T-helper 1 cell treated with Interleukin-12 subunit alpha and Interleukin-12 subunit beta and Interleukin-4 antibody, amounts not matched to agents 30 ng/mL and 1 ng/mL, for 36 hours (primary cell): Measurements from ENCODE around the gene CCDC30. TPM values are rescaled to one million over a fixed set of nuclear protein-coding genes. Genes with fewer than 3 reads are reported as not detected.

Experiments used
- intact Hi-C: fragments of 100-400 bp; cut with micrococcal nuclease; formaldehyde crosslinking; loops from one replicate; pipeline ENCODE4 v1.15.1; 2024
- total RNA-seq: library from RNA; stranded (reverse); gene quantifications from 2 replicates; pipeline ENCODE4 v1.2.3, GENCODE V29; 2022

CCDC30 gene
- total RNA-seq, 1 donor from 2014 or later = 1.8 TPM

DNA sequence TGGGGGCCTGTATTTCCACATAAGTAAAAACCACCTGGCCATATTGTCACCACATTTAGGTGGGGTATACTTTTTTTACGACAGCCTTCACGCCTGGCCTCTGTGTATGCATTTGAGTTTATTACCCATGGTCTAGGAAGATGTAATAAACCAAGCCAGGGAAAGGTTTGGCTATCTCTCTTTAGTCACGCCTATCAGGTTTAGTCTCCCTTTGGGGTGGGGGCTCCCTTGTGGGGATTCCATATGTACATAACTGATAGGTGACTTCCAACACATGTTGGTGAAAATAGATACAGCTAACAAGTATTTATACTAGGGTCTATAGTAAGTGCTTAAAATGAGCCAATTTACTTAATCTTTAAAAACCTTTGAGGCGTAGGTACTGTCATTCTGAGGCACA lies 223.3 kb downstream of the CCDC30 start:
- intact Hi-C loops = loop anchor here (10.0 kb wide), 1 partner anchor 652 kb away; no protein-coding TSS in a partner anchor

DNA sequence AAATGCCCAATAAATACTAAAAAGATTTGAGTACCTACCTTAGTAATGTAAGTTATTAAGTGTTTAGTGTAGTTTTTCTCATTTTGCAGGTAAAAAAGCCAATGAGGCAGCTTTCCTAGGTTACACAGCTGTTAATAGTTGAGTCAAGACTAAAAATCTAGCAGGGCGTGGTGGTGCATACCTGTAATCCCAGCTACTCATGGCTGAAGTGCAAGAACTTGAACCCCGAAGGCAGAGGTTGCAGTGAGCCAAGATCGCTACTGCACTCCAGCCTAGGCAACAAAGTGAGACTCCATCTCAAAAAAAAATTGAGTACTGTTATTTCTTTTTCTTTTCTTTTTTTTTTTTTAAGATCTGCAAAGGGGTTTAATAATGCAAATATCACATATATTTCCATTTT lies 226.8 kb downstream of the CCDC30 start:
- intact Hi-C loops = loop anchor here (1.0 to 10.0 kb wide), 2 partner anchors 112 to 655 kb away; no protein-coding TSS in a partner anchor

- intact Hi-C loops = loop anchor here (1.0 kb wide), 2 partner anchors 7 to 112 kb away; no protein-coding TSS in a partner anchor
These were observed 227.5 kb downstream of the CCDC30 start for GRCh38 chr1:42690477-42691156.

- intact Hi-C loops = loop anchor here (1.0 kb wide), 1 partner anchor 8 kb away; no protein-coding TSS in a partner anchor
These were observed 228.0 kb downstream of the CCDC30 start for GRCh38 chr1:42691157-42691498.

GRCh38 chr1:42692461-42692860 lies 229.4 kb downstream of the CCDC30 start:
- intact Hi-C loops = no loop called here

GRCh38 chr1:42692911-42693310 lies 229.8 kb downstream of the CCDC30 start:
- intact Hi-C loops = no loop called here

GRCh38 chr1:42698081-42698813 lies 235.2 kb downstream of the CCDC30 start:
- intact Hi-C loops = no loop called here

DNA sequence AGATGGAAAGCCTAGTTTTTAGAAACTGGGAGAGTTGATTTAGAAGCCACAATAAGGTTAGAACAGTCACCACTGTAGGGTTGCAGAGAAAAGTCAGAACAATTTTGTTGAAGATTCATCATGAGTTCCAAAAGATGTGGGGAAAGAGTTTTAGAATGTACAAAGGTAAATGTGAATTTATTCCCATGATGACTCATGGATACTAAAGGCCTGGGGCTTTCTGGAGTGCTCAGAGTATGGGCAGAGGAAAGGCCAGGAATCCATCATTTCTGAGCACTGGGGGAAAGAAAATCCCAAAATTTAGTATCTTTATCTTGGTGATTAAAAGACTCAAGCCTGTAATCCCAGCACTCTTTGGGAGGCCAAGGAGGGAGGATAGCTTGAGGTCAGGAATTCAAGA lies 236.9 kb downstream of the CCDC30 start:
- intact Hi-C loops = no loop called here

GRCh38 chr1:42703888-42704464 lies 240.9 kb downstream of the CCDC30 start:
- intact Hi-C loops = no loop called here

Other genes starting within 250 kb of the CCDC30 start
- 56.0 and 56.2 TPM in 2 replicates for gene FOXJ3, start 128.1 kb upstream of the CCDC30 start, total RNA-seq
- 2.2 and 2.5 TPM in 2 replicates for gene RIMKLA, start 82.5 kb upstream of the CCDC30 start, total RNA-seq
- not detected in 2 replicates for gene ZMYND12, start 7.3 kb upstream of the CCDC30 start, total RNA-seq
- 42.0 and 46.7 TPM in 2 replicates for gene PPCS, start 6.7 kb upstream of the CCDC30 start, total RNA-seq
- 80.9 and 92.3 TPM in 2 replicates for gene PPIH, start 195.1 kb downstream of the CCDC30 start, total RNA-seq
- 452 and 461 TPM in 2 replicates for gene YBX1, start 219.1 kb downstream of the CCDC30 start, total RNA-seq